Measurements from ENCODE around the gene MYEF2. TPM values are rescaled to one million over a fixed set of nuclear protein-coding genes. Genes with fewer than 3 reads are reported as not detected.

MYEF2 gene
- total and polyA plus RNA-seq, 2 of the 8 experiments (the other 6 are each of a cell fraction or from before 2014, with no cell fraction given) = 18.9 to 79.2 TPM

- Histone ChIP-seq H3K18ac (ENCODE audit: extremely low read depth, low read length) (no peak overlapping the region), H4K20me1 (replicated peaks in 1 of 2; ENCODE audit: control insufficient read depth in 1 of 2, insufficient read depth in 2 of 2, low read length in 2 of 2) (no peaks in the 10 kb centered on the region), H3K14ac (ENCODE audit: insufficient read length) (no peak overlapping the region), H3K56ac (replicated peaks; ENCODE audit: insufficient read length, low read depth, low read length) (no peak overlapping the region), H3K23me2 (ENCODE audit: low read depth, low read length) (peaks cover 2% of the 10 kb centered on the region; the same call in 1 of the 2 replicates), H3K27ac (ENCODE audit: low read depth, low read length) (no peak overlapping the region), H3K27me3 (replicated peaks in 1 of 4; ENCODE audit: control insufficient read depth in 3 of 4, extremely low read depth in 1 of 4, insufficient read depth in 3 of 4, low read length in 3 of 4) (no peaks in the 10 kb centered on the region), H3K4me3 (ENCODE audit: extremely low read depth in 1 of 4, insufficient read depth in 2 of 4, low read depth in 3 of 4, low read length in 4 of 4) (no peak overlapping the region), H4K91ac (replicated peaks; ENCODE audit: insufficient read length, low read length) (no peak overlapping the region), H3K79me2 (ENCODE audit: control insufficient read depth in 1 of 2, insufficient read depth in 2 of 2, low read length in 2 of 2) (no peaks in the 10 kb centered on the region), H3K9me3 (ENCODE audit: insufficient read depth in 2 of 2, low read depth in 1 of 2, low read length in 1 of 2) (no peaks in the 10 kb centered on the region), H3K23ac (ENCODE audit: insufficient read length) (no peak overlapping the region), H2AK5ac (ENCODE audit: low read depth, low read length) (no peak overlapping the region), H2AFZ (ENCODE audit: low read length) (no peak overlapping the region), H4K5ac (ENCODE audit: insufficient read length, low read depth, low read length) (no peak overlapping the region), H2BK120ac (replicated peaks; ENCODE audit: low read depth, low read length) (no peak overlapping the region), H4K8ac (ENCODE audit: extremely low read depth, insufficient read depth, low read length) (no peak overlapping the region), H2BK15ac (ENCODE audit: low read length) (no peak overlapping the region), H3K4me1 (replicated peaks in 1 of 4; ENCODE audit: control insufficient read depth in 3 of 4, insufficient read depth in 4 of 4, low read length in 3 of 4) (peaks cover 0 to 2% (median 0%) of the 10 kb centered on the region in 4 experiments; a peak in 1 of 7 replicates), H2BK5ac (ENCODE audit: low read depth, low read length) (no peak overlapping the region), H3K36me3 (ENCODE audit: control insufficient read depth in 2 of 4, insufficient read depth in 4 of 4, low read length in 3 of 4) (no peaks in the 10 kb centered on the region), H3K9ac (replicated peaks in 1 of 4; ENCODE audit: extremely low read depth in 1 of 4, low read depth in 3 of 4, low read length in 3 of 4) (no peak overlapping the region), H3K4me2 (ENCODE audit: insufficient read depth in 1 of 2, low read depth in 2 of 2, low read length in 2 of 2) (no peak overlapping the region), H2BK12ac (ENCODE audit: low read depth, low read length) (no peak overlapping the region), H2BK20ac (ENCODE audit: low read length) (no peak overlapping the region), H3K4ac (replicated peaks; ENCODE audit: insufficient read length, low read depth, low read length) (no peak overlapping the region), H3K79me1 (ENCODE audit: low read depth, low read length) (no peaks in the 10 kb centered on the region)
- DNase-seq (ENCODE audit: low read depth in 1 of 2, low spot score in 2 of 2) = no peak
- no peak for FAIRE-seq
- CTCF ChIA-PET (ENCODE audit: partially characterized antibody) = interaction anchor here (0.7 to 2.5 kb wide), 2 partner anchors 19 kb away, joined by 3 to 6 read pairs; no protein-coding TSS in a partner anchor
- TF ChIP-seq EGR1 (IDR thresholded peaks at IDR 0.05; ENCODE audit: borderline replicate concordance, low read depth, low read length) (no peak), CTBP2 (IDR thresholded peaks at IDR 0.05; ENCODE audit: borderline replicate concordance, insufficient read depth, insufficient read length, low read length) (no peak), POU5F1 (IDR thresholded peaks at IDR 0.05; ENCODE audit: low read depth, low read length) (no peak), ASH2L (IDR thresholded peaks at IDR 0.05; ENCODE audit: low read length) (no peak), HDAC6 (IDR thresholded peaks at IDR 0.05; ENCODE audit: low read depth, low read length) (no peak), JUN (IDR thresholded peaks at IDR 0.05; ENCODE audit: low read depth, low read length) (no peak), USF2 (IDR thresholded peaks at IDR 0.05; ENCODE audit: low read length) (no peak), KDM4A (IDR thresholded peaks at IDR 0.05; ENCODE audit: low read depth, low read length, severe bottlenecking) (no peak), TBP (IDR thresholded peaks at IDR 0.05; ENCODE audit: low read depth, low read length) (no peak), E2F6 (IDR thresholded peaks at IDR 0.05) (no peak), YY1 (IDR thresholded peaks at IDR 0.05; ENCODE audit: low read depth, low read length) (no peak), KDM5A (IDR thresholded peaks at IDR 0.05; ENCODE audit: low read length) (no peak)
- POLR2A ChIA-PET (ENCODE audit: partially characterized antibody) = interaction anchor here (1.1 kb wide), 1 partner anchor 94 kb away, joined by 3 read pairs; no protein-coding TSS in a partner anchor
Observed at GRCh38 chr15:48131324-48131723, 46.8 kb downstream of the MYEF2 start.
